Amygdala (tissue), 56 donors: ENCODE measurements around the gene MFAP2.
"Not testable (repeated sequence)": the region's sequence is repeated elsewhere in the genome, so short reads cannot be mapped to it uniquely, and the experiment has no call there.

Experiments used
- DNase-seq, 56 donors: peaks; one replicate each; lab custom pipeline; 2025; lab: John Stamatoyannopoulos, UW

The MFAP2 gene

DNA sequence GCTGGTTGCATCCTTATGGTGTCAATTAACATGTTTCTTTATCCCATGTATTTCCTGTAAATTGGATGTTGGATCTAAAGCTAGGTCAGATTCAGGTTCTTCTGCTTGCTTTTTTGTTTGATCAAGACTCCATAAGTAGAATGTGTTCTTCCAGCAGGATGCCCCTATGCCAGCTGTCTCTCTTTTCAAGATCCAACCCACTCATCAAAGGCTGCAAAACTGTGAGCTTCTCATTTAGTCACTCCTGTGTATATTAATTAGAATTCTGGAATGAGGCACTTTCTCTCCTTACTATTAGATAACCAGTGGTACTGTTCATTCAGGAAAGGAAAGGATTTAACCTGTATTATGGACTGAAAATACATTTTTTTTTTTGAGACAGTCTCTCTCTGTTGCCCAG is 46.5 kb downstream of the MFAP2 start:
- DNase-seq, result peak in 2 of 56 donors; percentile 27 to 44

DNA sequence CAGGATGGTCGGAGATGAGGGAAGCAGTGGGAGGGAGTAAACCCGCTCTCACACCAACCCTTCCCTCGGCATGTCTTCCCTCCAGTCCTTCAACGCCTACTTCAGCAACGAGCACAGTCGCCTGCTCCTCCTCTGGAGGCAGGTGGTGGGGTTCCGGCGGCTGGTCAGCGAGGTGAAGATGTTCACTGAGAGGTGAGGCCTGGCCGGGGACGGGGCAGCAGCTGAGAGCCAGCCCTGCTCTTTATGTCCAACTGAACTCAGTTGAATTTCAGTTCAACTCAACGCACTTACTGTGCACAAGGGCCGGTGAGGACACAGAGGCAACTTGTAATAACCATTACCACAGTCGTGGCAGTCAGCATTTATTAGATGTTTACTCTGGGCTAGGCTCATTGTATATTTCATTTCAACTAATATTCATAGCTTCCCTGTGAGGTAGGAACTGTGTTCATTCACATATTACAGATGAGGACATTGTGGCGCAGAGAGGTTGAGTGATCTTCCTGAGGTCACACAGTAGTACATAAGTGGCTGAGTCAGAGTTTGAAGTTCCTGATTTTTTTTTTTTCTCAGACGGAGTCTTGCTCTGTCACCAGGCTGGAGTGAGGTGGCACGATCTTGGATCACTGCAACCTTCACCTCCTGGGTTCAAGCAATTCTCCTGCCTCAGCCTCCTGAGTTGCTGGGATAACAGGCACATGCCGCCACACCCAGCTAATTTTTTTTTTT is 49.0 kb downstream of the MFAP2 start:
- DNase-seq, result not testable (repeated sequence)

DNA sequence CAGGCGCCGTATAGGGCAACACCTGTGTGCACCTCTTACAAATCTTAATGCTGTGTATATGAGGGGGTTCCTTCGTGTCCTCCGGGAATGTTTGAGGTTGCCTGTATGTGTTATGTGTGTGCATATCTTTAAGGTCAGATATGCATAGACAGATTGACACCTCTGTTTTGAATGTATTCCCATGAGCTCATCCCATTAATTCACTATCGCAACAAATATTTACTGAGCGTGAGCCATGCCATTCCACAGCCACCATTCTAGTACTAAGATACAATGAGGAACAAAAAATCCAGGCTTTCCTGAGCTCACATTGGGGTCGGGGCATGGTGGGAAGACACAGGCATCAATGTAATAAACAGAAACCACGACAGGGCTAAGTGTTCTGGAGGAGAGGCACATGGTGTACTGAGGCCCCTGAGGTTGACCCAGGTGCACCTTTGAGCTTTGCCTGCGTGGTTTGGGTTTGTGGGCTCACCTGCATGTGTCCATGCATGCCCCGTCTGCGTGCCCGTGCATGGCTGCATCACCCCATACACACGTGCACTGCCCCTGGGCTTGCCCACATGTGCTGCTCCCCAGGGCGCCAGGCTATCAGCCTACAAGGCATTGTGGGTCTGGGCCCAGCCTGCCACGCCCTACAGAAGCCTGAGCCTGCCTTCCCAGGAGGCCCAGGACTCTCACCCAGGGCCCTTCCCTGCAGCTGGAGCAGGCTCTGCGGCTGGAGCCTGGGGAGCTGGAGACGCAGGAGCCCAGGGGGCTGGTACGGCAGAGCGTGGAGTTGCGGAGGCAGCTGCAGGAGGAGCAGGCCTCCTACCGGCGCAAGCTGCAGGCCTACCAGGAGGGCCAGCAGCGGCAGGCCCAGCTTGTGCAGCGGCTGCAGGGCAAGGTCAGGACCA is 51.0 kb downstream of the MFAP2 start:
- DNase-seq, result not testable (repeated sequence)

DNA sequence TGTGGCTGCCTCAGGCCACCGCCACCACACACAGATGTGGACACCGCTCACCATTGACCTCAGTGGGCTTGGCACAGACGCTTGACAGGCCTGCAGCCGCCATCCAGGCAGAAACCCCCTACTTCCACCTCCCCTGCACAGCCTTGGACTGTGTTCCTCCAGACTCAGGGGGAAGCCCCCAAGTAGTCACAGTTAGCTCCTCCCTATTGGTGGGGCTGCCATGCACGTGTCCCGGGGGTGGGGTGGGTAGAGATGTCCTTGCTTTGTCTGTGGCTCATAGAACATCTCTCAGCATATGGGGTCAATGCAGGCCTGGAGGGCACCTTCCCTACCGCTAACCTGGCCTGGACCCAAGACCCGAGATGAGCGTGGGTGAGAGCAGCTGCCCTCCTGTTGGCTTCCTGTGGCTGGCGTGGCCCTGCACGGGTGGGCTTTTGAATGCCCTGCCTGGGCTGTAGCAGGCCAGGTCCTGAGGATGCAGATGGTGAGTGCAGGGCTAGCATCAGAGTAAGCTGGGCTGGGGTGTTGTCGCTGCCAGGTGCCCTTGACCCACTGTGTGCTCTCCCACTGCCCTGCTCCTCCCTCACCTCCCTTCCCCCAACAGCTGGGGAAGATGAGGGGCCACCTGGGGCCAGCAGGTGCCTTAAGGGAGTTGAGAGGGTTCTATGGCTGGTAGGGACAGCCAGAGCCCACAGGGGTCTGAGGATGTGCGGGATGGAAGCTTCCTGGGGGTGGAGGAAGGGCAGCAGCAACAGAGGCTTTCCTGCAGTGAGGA is 52.5 kb downstream of the MFAP2 start:
- DNase-seq, result no peak

DNA sequence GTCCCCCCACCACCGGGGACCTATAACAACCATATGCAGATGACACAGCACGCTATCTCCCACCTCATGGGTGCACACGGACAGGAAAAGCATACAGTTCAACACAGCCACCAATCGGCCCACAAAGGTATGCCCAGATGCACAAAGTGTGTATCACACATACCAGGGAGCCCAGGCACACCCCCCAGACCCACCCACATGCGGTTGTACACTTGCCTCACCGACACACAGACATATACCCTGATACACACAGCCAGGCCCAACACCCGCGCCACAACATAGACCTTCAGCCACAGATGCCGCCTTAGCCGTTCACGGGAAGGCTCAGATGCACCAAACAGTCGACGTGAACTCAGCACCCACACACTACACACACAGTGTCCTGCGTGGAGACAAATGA is 53.2 kb downstream of the MFAP2 start:
- DNase-seq, result peak in 2 of 56 donors; percentile 34

DNA sequence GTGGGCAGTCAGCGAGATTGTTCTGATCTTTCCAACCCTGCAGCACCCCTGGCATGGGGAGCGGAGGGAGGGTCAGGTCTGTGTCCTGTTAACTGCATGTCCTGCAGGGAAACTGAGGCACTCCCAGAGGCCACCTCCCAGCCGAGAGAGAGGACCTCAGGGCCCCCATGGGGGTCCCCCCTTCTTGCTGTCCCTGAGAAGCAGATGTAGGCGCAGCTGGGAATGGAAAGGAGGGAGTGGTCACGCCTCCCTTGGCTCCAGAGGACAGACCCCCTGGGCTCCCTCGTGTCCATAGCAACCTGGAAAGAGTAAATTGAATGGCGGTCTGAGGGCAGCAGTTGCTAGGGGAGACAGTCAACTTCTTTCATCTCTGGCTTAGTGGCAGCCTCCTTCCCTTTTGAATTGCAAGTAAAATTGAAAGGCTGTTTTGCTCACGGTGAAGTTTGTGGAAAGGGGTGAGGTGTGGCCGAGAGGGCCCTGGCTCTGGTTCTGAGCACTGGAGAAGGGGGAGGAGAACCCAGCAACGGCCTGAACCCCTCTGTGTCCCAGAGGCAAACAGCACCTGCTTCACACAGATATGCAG is 53.8 kb downstream of the MFAP2 start:
- peak in 28 of 56 donors; percentile 13 to 80 (median 52) for DNase-seq

DNA sequence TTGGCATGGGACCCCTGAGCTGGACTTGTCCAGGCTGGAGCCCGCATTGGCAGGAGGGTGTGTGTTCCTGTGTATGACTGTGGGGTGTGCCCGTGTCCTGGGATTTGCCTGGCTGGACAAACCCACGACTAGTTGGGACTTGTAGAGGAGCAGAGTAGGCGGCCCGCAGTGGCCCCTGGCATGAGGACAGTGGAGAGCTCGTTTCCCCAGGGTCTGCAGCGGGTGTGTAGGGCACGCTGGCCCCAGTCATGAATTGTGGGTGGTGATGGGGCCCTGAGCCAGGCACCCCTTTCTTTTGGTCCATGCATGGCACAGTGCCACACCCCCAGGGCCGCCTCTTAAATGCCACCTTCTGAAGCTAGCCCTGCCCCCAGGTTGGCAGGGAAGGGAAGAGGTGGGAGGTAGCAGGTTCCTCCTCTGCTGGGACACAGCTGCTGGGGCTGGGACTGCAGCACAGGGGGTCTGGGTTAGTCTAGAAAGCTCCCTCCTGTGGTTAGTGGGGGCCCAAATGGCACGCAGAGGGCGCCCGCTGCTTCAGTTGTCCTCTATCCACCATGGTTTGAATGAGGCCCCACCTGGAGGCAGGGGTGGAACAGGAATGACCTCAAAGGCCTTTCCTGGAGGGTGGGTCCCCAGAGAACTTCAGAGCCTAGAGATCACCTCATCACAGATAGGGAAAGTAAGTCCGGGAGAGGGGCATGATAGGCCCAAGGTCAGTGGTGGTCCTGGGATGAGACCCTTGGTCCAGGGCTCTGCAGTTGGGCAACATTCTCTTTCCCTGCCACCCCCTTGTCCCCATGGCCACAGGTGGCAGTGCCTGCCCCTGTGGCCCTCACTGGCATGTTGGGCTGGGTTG is 54.6 kb downstream of the MFAP2 start:
- peak in 6 of 56 donors; percentile 14 to 40 (median 24) for DNase-seq

DNA sequence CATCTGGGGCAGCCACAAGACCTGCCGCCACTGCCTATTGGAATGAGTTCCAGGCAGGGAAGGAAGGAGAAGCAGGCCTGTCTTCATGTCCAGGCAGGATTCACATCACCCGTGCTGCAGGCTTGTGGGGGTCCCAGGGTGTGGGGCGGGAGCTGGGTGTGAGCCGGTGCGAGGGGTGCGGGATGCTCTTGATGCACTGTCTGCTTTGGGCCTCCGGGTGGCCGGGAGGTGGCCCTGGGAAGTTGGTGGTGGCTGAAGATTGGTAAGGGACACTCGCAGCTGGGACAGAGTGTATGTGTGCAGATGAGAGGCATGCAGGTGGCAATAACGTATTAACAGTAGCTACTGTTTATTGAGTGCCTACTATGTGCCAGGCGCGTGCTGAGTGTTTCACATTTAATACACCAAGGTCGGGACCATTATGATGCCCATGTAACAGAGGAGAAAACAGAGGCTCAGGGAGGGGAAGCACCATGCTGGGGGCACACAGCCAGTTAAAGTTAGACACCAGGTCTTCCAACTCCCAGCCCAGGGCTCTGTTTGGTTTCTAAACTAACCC is 55.4 kb downstream of the MFAP2 start:
- no peak for DNase-seq
